GM15510 (cell line): ENCODE measurements around the gene LMX1B.

Experiments
- POLR2A ChIP-seq: IDR thresholded peaks from 3 replicates; pipeline ENCODE4 v1.6.1; 2011; ENCODE audit warnings: borderline replicate concordance; ENCODE audit not compliant: insufficient read length; ENCODE audit errors: extremely low read depth

Gene LMX1B

GRCh38 chr9:126702151-126703001 is 88.6 kb downstream of the LMX1B start:
- no peak for TF ChIP-seq POLR2A

- no peak for TF ChIP-seq POLR2A
Observed at GRCh38 chr9:126703002-126703865, 89.5 kb downstream of the LMX1B start.

- no peak for TF ChIP-seq POLR2A
Observed at GRCh38 chr9:126703866-126704156, 90.1 kb downstream of the LMX1B start.

- TF ChIP-seq POLR2A: no peak
Observed at GRCh38 chr9:126704157-126704891, 90.6 kb downstream of the LMX1B start.

- no peak for TF ChIP-seq POLR2A
Observed at GRCh38 chr9:126704892-126705766, 91.4 kb downstream of the LMX1B start.

GRCh38 chr9:126705767-126706697 is 92.3 kb downstream of the LMX1B start:
- TF ChIP-seq POLR2A: no peak

GRCh38 chr9:126706698-126707053 is 92.9 kb downstream of the LMX1B start:
- no peak for TF ChIP-seq POLR2A

GRCh38 chr9:126707083-126707482 is 93.4 kb downstream of the LMX1B start:
- no peak for TF ChIP-seq POLR2A

- TF ChIP-seq POLR2A: no peak
Observed at GRCh38 chr9:126708178-126708577, 94.5 kb downstream of the LMX1B start.

- TF ChIP-seq POLR2A: no peak
Observed at GRCh38 chr9:126709241-126709640, 95.5 kb downstream of the LMX1B start.

GRCh38 chr9:126715382-126715781 is 101.7 kb downstream of the LMX1B start:
- no peak for TF ChIP-seq POLR2A

GRCh38 chr9:126719618-126720031 is 105.9 kb downstream of the LMX1B start:
- no peak for TF ChIP-seq POLR2A

- TF ChIP-seq POLR2A: no peak
Observed at GRCh38 chr9:126720036-126720435, 106.3 kb downstream of the LMX1B start.
